Measurements from ENCODE around the gene ZFP37. TPM values are rescaled to one million over a fixed set of nuclear protein-coding genes. Genes with fewer than 3 reads are reported as not detected.
"Not testable (repeated sequence)": the region's sequence is repeated elsewhere in the genome, so short reads cannot be mapped to it uniquely, and the experiment has no call there.

Gene ZFP37
- total and polyA plus RNA-seq, 2 experiments from 2014 or later, result 1.7 to 2.0 TPM

DNA sequence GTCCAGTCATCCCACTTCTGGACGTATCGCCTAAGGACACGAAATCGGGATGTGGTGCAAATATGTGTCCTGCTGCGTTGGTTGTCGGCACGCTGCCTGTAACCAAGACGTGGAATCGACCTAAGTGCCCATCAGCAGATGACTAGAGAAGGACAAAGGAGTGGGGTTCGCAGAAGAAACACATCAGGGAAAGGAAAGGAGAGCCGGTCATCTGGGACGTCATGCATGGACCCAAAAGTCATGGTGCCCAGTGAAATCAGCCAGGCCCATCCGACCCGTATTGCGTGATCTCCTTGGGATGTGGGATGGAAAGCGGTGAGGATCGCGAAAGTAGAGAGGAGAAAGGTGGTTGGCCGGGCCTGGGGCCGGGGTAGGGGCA, 6.4 kb upstream of the ZFP37 start:
- H4K20me1 ChIP-seq (ENCODE audit: insufficient read depth); H3K4me3 ChIP-seq; H3K9me2 ChIP-seq (ENCODE audit: insufficient read depth); H3K4me2 ChIP-seq (ENCODE audit: unreplicated experiment); H2AFZ ChIP-seq; H3K4me1 ChIP-seq (ENCODE audit: insufficient read depth); in situ Hi-C loops (cut with MboI); H3K36me3 ChIP-seq (ENCODE audit: low read depth); H3K79me2 ChIP-seq (ENCODE audit: insufficient read depth); H3K9me3 ChIP-seq (ENCODE audit: low read depth); H3K9ac ChIP-seq; DNase-seq; H3K27ac ChIP-seq; H3K27me3 ChIP-seq (replicated peaks; ENCODE audit: insufficient read depth); H3F3A ChIP-seq (ENCODE audit: insufficient read depth): not testable (repeated sequence)
- WGBS, 2 experiments (ENCODE audit: low coverage in 1 of 2, low lambda C conversion rate in 2 of 2, missing lambda C conversion rate in 2 of 2), result 41 to 53% methylated on average over 12 to 18 of the region's 20 CpGs

DNA sequence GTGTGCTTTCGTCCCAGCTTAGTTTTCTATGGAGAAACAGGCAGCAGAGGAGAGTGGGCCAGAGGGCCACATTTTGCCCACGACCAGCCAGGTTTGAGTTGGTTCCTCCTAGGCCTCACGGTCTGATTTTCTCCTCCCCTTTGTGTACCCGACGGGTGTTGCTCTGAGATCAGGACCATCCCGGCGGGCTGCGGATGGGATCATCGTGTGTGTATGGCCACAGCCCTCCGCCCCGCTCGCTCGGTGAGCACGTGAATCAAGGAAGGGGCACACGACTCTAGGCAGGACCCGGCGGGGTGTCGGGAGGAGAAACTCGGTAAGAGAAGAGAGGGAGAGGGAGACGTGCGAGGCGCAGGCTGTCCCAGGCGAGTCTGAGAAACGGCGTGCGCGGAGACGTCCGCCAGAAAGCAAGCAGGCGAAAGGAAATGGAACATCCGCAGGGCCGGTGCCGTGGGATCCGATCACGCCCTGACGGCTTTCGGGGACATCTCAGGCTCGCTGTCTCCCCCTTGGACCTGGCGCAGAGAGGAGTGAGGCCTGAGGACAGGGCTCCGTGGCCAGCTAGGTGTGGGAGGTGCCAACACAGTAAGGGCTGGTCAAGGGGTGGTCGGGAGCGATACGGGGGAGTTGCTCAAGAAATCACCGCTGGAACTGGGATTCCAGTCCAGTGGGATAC, 5.9 kb upstream of the ZFP37 start:
- H3K36me3 ChIP-seq (ENCODE audit: low read depth); H3K27me3 ChIP-seq (replicated peaks; ENCODE audit: insufficient read depth): not testable (repeated sequence)

DNA sequence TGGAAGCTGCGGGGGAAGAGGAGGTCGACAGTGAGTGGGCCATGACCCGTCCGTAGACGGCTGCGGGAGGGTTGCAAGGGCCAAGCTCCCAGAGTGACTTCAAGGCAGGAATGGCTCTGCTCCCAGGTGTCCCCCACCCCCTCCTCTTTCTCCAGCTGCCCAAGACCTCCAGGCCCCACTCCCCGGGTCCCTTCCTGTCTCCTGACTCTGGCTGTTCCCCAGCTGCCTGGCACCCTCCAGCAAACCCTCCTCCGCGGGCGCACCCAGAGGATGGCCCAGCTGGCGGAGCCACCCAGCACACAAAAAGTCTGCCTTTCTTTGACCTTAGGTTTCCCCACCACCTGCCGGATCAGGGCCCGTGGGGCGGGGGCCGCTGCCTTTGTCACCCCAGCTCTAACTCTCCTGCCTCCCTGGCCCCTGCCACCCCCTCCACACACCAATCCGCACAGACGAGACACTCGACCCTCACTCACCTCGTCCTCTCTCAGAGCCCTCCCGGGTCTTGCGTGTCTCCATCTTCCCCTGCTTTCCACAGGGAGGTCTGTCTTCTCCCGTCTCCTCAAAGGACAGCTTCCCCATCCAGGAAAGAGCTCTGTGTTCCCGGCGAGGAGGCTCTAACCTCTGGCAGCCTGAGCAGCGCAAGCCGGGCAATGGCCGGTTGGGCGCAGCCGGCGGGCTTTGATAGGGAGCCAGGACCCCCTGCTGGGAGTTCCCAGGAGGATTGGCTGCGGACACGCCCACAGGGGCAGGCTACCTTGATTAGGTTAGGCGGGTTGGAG, 4.7 kb upstream of the ZFP37 start:
- H4K20me1 ChIP-seq (ENCODE audit: insufficient read depth); H3K4me2 ChIP-seq (ENCODE audit: unreplicated experiment); H3K9me3 ChIP-seq (ENCODE audit: low read depth); H3K9me2 ChIP-seq (ENCODE audit: insufficient read depth); in situ Hi-C loops (cut with MboI); H3K79me2 ChIP-seq (ENCODE audit: insufficient read depth); H3K27me3 ChIP-seq (replicated peaks; ENCODE audit: insufficient read depth); H3K9ac ChIP-seq; H3K4me1 ChIP-seq (ENCODE audit: insufficient read depth); H3F3A ChIP-seq (ENCODE audit: insufficient read depth); H3K27ac ChIP-seq; H2AFZ ChIP-seq; DNase-seq; H3K4me3 ChIP-seq; H3K36me3 ChIP-seq (ENCODE audit: low read depth): not testable (repeated sequence)
- TF ChIP-seq EZH2 (IDR thresholded peaks at IDR 0.05; ENCODE audit: insufficient read depth, poor library complexity, severe bottlenecking), result peak; percentile 38
- WGBS, 2 experiments (ENCODE audit: low coverage in 1 of 2, low lambda C conversion rate in 2 of 2, missing lambda C conversion rate in 2 of 2), result 9% methylated on average over 18 to 23 of the region's 33 CpGs

More for the DNA sequence above, 5.9 kb upstream of the ZFP37 start:
- H3K9ac ChIP-seq; H3K4me1 ChIP-seq (ENCODE audit: insufficient read depth); H3K27ac ChIP-seq; H3K4me2 ChIP-seq (ENCODE audit: unreplicated experiment); H3K4me3 ChIP-seq; H3F3A ChIP-seq (ENCODE audit: insufficient read depth); H3K79me2 ChIP-seq (ENCODE audit: insufficient read depth); H4K20me1 ChIP-seq (ENCODE audit: insufficient read depth); DNase-seq; H3K9me2 ChIP-seq (ENCODE audit: insufficient read depth); in situ Hi-C loops (cut with MboI); H3K9me3 ChIP-seq (ENCODE audit: low read depth); H2AFZ ChIP-seq: not testable (repeated sequence)
- 24 to 25% methylated on average over 37 to 38 of the region's 44 CpGs for WGBS, 2 experiments (ENCODE audit: low coverage in 1 of 2, low lambda C conversion rate in 2 of 2, missing lambda C conversion rate in 2 of 2)

DNA sequence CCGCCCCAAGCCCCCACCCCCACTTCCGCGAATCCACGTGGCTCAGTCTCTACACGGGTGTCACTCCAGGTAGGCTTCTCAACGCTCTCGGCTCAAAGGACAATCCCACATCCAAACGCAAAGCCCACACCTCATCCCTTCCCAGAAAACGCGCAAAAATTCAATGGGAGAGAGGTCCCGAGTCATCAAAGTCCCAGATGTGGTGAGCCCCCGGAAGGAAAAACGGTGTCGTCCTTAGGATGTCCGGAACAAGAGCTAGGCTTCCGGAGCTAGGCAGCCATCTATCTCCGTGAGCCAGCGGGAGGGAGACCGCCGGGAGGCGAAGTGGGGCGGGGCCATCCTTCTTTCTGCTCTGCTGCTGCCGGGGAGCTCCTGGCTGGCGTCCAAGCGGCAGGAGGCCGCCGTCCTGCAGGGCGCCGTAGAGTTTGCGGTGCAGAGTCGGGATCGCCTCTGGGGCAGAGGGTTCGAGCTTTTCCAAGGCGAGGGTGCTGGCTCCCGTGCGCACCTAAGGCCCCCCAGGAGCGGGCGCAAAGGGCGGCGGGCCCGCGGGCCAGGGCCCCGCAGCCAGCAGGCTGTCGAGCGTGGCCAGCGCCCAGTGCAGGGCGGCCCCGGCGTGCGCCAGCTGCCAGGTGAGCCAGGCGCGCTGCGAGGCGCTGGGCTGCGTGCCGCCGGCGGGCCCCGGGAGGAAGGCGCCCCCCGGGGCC, 3.2 kb upstream of the ZFP37 start:
- not testable (repeated sequence) for H3K4me3 ChIP-seq

More for the DNA sequence above, 3.2 kb upstream of the ZFP37 start:
- H3K9me2 ChIP-seq (ENCODE audit: insufficient read depth); H4K20me1 ChIP-seq (ENCODE audit: insufficient read depth); H3K4me1 ChIP-seq (ENCODE audit: insufficient read depth); H2AFZ ChIP-seq; in situ Hi-C loops (cut with MboI); H3F3A ChIP-seq (ENCODE audit: insufficient read depth); H3K9ac ChIP-seq; H3K27ac ChIP-seq; H3K27me3 ChIP-seq (replicated peaks; ENCODE audit: insufficient read depth); H3K36me3 ChIP-seq (ENCODE audit: low read depth); H3K4me2 ChIP-seq (ENCODE audit: unreplicated experiment); H3K9me3 ChIP-seq (ENCODE audit: low read depth): not testable (repeated sequence)
- H3K79me2 ChIP-seq (ENCODE audit: insufficient read depth), result peaks cover 14% of the 10 kb centered on the region; the same call in 1 of the 2 replicates
- DNase-seq, result peak; percentile 2
- WGBS, 2 experiments (ENCODE audit: low coverage in 1 of 2, low lambda C conversion rate in 2 of 2, missing lambda C conversion rate in 2 of 2), result 7 to 8% methylated on average over 48 of the region's 61 CpGs

All from GM23248 (cell line).